GM12891 (cell line): ENCODE results near the gene SHISA5.
"Not testable (repeated sequence)": the region's sequence is repeated elsewhere in the genome, so short reads cannot be mapped to it uniquely, and the experiment has no call there.

Experiments
- DNase-seq: peaks from one replicate; pipeline ENCODE4 v3.0.0; 2011; ENCODE audit warnings: low spot score; ENCODE audit not compliant: insufficient read length
- FAIRE-seq: peaks from 2 replicates; lab custom pipeline; 2011; peaks lifted over from hg19 to GRCh38; lab: Jason Lieb, UNC
- PAX5 ChIP-seq: IDR thresholded peaks from 2 replicates; pipeline ENCODE4 v1.6.1; 2011; ENCODE audit warnings: low read length, moderate library complexity, mild to moderate bottlenecking; ENCODE audit not compliant: insufficient read depth, severe bottlenecking
- POLR2A ChIP-seq: IDR thresholded peaks from 2 replicates; pipeline ENCODE4 v1.6.1; 2011; ENCODE audit warnings: low read depth, low read length, control low read depth
- POLR2AphosphoS5 ChIP-seq: IDR thresholded peaks from 2 replicates; pipeline ENCODE4 v1.6.1; 2011; ENCODE audit warnings: low read depth, low read length, control low read depth
- POU2F2 ChIP-seq: IDR thresholded peaks from 2 replicates; pipeline ENCODE4 v1.6.1; 2011; ENCODE audit warnings: low read depth, mild to moderate bottlenecking, control low read depth, low read length, moderate library complexity
- SPI1 ChIP-seq: IDR thresholded peaks from 2 replicates; pipeline ENCODE4 v1.6.1; 2011; ENCODE audit warnings: low read depth, low read length, control low read depth
- TAF1 ChIP-seq: IDR thresholded peaks from 2 replicates; pipeline ENCODE4 v1.6.1; 2011; ENCODE audit warnings: low read depth, low read length, control low read depth

SHISA5 gene

DNA sequence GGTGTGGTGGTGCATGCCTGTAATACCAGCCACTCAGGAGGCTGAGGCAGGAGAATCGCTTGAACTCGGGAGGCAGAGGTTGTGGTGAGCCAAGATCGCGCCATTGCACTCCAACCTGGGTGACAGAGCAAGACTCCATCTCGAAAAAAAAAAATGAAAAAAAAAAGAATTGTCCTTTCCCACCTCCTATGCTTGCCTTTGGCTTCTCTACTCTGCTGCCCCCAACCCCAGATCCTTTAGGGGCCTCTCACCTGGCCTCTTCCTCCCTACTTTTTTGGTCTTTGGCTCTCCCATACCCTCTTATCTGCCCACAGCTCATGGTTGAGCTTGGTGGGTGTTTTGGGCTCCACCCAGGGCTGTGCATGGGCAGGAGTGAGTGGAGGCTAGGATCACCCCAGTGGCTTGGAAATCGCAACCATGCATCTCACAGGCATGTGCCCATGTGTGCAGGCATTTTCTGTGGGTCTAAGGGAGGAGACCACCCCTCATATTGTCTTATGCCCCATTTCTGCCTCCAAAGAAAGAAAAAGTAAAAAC, 2.1 kb upstream of the SHISA5 start:
- no peak for TF ChIP-seq TAF1
- no peak for TF ChIP-seq SPI1
- no peak for TF ChIP-seq POLR2A
- no peak for TF ChIP-seq POLR2AphosphoS5
- no peak for TF ChIP-seq POU2F2
- no peak for TF ChIP-seq PAX5
- FAIRE-seq (no peak), DNase-seq (no peak)

DNA sequence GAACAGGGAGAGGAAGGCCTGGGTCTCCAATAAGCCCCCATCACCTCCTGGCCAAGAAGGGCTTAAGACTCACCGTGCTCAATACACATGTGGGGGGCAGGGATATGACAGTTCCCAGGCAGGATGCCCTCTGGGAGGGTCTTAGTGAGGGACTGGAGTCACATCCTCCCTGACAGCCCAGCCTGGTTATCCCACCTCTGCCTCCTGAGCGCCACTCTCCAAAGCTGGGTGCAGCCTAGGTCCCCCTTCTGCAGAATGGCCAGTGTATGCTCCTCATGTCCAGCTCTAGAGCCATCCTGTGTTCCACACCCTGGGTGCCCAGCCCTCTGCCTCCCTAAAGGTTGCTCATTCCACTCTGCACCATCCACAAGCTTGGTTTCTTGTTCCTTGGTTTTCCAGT, 1.2 kb upstream of the SHISA5 start:
- TF ChIP-seq POLR2AphosphoS5: no peak
- no peak for TF ChIP-seq TAF1
- TF ChIP-seq POU2F2: no peak
- no peak for TF ChIP-seq POLR2A
- TF ChIP-seq SPI1: no peak
- TF ChIP-seq PAX5: no peak
- no peak for FAIRE-seq
- DNase-seq: no peak

DNA sequence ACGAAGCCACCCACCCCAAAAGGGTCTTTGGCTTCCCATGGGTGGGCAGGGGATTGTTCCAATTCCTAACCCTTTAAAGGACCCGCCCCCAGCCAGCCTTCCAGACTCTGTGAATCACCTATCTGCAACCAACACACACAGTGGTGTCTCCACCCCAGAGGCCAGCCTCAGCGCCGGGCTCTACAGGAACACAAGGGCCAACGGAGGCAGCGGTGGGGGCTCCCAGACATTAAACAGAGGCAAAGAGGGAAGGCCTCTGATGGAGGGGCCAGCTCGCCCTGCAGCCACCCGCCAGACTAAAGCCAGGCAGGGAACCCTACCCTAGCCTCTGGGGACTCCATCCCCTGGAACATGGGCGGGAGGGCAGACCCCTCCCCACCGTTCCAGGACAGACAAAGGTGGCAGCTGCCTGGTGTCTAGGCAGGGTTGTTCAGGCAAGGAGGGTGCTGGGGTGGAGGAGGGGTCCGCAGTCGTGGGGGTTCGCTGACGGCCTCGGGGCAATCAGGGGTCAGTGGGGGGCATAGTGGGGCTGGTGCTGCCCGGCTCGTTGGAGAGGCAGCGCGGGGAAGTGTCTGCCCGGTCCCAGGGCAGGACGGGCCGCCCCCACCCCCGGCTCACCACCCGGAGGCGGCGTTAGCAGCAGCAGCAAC, 448 bp downstream of the SHISA5 start:
- DNase-seq (no peak), FAIRE-seq (peak; percentile 16)
- TF ChIP-seq POU2F2 (no peak), SPI1 (no peak), TAF1 (no peak), PAX5 (no peak), POLR2A (no peak), POLR2AphosphoS5 (no peak)

DNA sequence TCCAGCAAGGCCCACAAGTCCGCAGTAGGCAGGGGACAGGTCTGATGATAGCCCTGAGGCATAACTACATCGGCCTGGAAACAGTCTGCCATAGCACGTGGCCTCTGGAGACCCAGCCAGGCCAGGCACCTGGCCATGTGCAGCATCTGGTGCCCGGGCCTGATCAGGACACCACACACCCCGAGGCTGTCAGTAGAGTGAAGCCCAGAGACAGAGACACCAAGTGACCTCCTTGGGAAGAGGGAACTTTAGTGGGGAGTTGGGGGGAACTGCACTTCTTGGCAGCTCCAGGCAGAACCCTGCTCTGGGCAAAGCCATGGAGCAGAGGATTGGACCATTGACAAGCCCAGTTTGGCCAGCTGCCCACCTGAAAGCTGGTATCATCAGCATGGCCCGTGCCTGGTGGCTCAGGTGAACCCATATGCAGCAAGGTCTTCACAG, 1.2 kb downstream of the SHISA5 start:
- DNase-seq (no peak), FAIRE-seq (no peak)
- TF ChIP-seq POLR2A: no peak
- TF ChIP-seq SPI1: no peak
- TF ChIP-seq POLR2AphosphoS5: no peak
- no peak for TF ChIP-seq TAF1
- no peak for TF ChIP-seq PAX5
- no peak for TF ChIP-seq POU2F2

DNA sequence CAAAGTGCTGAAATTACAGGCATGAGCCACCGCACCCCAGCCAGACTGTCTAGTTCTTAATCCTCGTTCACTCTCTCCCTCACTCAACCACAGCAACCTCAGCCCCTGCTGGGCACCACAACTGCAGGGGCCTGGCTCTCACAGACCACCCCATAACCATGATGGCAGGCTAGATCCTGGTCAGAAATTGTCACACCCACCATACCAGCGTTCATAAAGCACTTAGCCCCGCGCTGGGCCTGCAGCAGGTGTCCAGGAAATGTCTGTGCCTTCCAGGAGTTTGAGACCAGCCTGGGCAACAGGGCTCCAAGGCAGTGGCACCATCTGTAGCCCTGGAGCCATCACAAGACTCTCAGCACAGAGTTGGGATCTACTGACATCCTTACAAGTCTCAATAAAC, 1.9 kb downstream of the SHISA5 start:
- FAIRE-seq: no peak

DNA sequence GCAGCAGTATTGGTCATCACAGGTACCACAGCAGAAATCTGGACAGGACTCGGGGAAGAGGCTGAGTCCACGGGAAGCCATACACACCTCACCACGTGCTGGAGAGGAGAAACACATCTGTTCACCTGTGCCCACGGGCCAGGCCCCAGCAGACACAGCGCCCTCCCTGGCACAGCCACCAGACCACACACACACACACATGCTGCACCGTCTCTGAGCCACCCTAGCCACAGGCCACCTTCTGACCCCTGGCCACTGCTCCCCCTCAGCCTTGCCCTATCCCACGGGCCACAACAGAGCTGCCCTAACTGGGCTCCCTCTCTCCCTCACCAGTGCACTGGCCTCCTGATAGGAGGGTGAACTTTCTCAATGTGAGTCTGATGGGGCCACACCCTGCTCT, 2.8 kb downstream of the SHISA5 start:
- TF ChIP-seq POU2F2 (no peak), SPI1 (no peak), PAX5 (no peak)
- FAIRE-seq: no peak
- DNase-seq: no peak

More for the DNA sequence above, 1.9 kb downstream of the SHISA5 start:
- no peak for TF ChIP-seq POLR2AphosphoS5
- no peak for TF ChIP-seq TAF1
- TF ChIP-seq PAX5: no peak
- TF ChIP-seq SPI1: no peak
- TF ChIP-seq POU2F2: no peak
- no peak for TF ChIP-seq POLR2A
- no peak for DNase-seq

DNA sequence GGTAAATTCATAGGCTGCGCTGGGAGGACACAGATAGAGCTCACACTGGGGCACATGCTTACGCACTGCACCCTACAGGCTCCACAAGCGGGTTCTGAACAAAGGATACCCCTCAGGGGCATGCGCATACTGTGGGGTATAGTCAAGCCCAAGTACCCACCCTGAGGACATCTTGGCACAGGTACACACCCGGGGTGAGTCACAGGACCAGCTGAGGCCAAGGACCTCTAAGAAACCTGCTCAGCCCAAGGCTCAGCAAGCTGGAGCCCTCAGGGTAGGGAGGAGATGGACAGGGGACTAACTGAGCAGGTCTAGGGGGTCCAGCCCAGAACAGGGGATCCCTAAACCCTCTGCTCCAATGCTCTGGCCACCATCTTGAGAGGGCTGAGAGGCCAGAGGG, 3.3 kb downstream of the SHISA5 start:
- TF ChIP-seq POLR2A (no peak), PAX5 (no peak), TAF1 (no peak), POU2F2 (no peak), SPI1 (no peak)
- DNase-seq (no peak), FAIRE-seq (no peak)

DNA sequence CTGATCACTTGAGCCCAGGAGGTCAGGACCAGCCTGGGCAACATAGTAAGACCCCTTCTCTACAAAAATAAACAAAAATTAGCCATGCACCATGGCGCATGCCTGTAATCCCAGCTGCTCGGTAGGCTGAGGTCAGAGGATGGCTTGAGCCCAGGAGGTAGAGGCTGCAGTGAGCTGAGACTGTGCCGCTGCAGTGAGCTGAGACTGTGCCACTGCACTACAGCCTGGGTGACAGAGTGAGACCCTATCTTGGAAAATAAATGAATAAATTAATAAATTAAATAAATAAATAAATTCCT, 10.8 kb downstream of the SHISA5 start:
- TF ChIP-seq POLR2A (no peak), PAX5 (no peak), SPI1 (no peak), POLR2AphosphoS5 (no peak), POU2F2 (no peak), TAF1 (no peak)
- DNase-seq: no peak
- FAIRE-seq: no peak

DNA sequence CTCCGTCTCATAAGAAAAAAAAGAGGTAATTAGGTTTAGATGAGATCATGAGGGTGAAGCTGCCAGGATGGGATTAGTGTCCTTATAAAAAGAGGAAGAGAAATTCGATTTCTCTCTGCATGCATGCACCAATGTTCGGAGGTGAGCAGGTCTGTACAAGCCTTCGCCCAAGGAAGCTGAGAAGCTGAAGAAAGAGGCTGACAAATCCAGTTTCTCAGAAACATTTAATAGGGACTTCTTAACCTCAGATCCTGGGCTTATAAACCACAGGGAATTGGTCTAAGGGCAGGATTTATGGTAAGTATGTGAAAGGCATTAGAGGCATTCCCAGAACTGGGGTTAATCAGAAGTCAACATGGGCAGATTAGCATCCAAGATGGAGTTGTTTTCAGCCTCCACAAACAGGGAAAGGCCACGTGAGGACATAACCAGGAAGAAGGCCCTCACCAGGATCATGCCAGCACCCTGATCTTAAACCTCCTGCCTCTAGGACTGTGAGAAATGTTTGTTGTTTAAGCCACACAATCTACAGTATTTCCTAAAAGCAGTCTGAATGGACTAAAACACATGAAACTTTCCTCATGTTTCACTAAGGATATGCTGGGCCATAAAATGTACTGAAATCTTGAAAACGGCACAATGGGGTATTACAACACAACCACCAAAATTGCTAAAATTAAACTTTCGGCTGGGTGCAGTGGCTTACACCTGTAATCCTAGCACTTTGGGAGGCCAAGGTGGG, 11.3 kb downstream of the SHISA5 start:
- FAIRE-seq (no peak), DNase-seq (no peak)
- no peak for TF ChIP-seq POLR2A
- no peak for TF ChIP-seq PAX5
- peak; percentile 92 for TF ChIP-seq SPI1
- TF ChIP-seq POLR2AphosphoS5: no peak

DNA sequence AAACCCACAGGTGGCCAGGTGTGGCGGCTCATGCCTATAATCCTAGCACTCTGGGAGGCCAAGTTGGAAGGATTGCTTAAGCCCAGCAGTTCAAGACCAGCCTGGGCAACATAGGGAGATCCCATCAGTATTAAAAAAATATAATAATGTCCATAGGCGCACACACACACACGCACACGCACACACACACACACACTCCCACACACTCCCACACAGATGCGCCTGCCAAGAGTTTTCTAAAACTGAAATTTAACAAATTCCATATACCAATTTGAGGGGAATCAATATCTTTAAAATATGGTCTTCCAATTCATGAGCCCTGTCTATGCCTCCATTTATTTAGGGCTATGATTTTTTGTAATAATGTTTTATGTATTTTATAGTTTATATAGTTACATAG, 17.0 kb downstream of the SHISA5 start:
- TF ChIP-seq POU2F2 (no peak), POLR2A (no peak), SPI1 (no peak), TAF1 (no peak), PAX5 (no peak), POLR2AphosphoS5 (no peak)
- FAIRE-seq: no peak
- DNase-seq: no peak

DNA sequence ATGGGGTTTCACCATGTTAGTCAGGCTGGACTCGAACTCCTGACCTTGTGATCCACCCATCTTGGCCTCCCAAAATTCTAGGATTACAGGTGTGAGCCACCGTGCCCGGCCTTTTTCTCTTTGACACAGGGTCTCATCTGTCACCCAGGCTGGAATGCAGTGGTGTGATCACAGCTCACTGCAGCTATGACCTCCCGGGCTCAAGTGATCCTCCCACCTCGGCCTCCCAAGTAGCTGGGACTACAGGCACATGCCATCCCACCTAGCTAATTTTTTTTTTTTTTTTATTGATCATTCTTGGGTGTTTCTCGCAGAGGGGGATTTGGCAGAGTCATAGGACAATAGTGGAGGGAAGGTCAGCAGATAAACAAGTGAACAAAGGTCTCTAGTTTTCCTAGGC, 21.2 kb downstream of the SHISA5 start:
- DNase-seq, FAIRE-seq: not testable (repeated sequence)

DNA sequence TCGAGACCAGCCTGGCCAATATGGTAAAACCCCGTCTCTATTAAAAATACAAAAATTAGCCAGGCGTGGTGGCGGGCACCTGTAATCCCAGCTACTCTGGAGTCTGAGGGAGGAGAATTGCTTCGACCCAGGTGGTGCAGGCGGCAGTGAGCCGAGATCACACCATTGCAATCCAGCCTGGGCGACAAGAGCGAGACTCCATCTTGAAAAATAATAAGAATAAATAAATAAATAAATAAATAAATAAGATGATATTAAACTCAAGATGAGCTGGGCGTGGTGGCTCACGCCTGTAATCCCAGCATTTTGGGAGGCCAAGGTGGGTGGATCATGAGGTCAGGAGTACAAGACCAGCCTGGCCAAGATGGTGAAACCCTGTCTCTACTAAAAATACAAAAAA, 23.1 kb downstream of the SHISA5 start:
- FAIRE-seq, DNase-seq: not testable (repeated sequence)
